IPS DF 19.7 (cell line): ENCODE data around the gene SDHAF2.
"Not testable (repeated sequence)": the region's sequence is repeated elsewhere in the genome, so short reads cannot be mapped to it uniquely, and the experiment has no call there.

Experiments used
- DNase-seq: peaks from one replicate; pipeline ENCODE4 v3.0.0-alpha.2; 2013; ENCODE audit warnings: low read depth, low spot score

Gene SDHAF2

DNA sequence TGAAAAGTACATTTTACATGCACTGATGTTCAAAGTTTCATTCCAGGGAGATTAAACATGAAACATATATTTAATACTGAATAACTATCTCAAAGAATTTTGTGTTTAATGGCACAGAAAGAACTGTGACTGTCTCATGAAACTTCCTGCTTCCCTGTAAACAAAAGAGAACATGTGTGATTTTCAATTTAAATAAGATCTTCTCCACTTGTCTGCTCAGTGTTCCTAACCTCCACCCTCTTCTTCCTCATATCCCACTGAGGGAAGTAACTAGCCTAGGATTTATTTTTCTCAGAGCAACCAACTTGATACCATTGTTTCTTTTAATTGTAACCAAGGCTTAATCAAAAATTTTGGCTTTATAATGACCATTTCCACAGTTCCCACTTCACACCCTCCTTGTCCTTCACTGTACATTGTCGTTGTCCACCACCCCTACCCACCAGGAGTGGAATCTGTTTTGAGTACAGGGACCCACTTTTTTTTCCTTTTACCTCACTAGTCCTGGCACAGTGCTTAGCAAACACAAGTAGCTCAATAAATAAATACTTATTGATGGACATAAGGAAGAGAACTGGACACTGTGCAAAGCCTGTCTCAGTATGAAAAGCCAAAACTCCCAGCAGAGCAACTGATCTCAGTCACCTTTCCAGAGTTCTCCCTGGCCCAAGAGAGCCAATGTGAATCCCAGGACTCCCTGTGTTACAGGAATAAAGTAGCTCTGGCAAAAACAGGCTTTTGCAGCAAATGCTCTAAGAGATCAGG lies 4.4 kb upstream of the SDHAF2 start:
- no peak for DNase-seq

GRCh38 chr11:61429346-61429690 lies 606 bp upstream of the SDHAF2 start:
- DNase-seq, result no peak

GRCh38 chr11:61430839-61431238 lies 915 bp downstream of the SDHAF2 start:
- DNase-seq, result not testable (repeated sequence)

GRCh38 chr11:61437496-61437895 lies 7.6 kb downstream of the SDHAF2 start:
- DNase-seq, result no peak

GRCh38 chr11:61439615-61440014 lies 9.7 kb downstream of the SDHAF2 start:
- no peak for DNase-seq

- DNase-seq, result no peak
Observed at GRCh38 chr11:61442616-61443015, 12.7 kb downstream of the SDHAF2 start.

DNA sequence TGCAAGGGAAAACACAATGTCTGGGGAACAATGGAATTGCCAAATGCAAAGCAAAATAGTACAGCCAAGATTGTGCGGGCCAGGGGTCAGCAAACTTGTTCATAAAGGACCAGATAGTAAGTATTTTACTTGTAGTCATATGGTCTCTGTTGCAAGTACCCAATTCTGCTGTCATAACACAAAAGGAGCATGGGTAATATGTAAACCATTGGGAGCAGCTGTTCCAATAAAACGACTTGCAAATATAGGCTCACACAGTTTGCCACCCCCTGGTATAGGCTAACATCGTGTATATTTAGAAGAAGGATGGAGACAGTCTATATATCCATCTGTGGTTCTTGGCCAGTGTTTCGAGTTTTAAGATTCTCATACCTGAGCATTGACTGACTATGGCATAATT lies 15.6 kb downstream of the SDHAF2 start:
- DNase-seq, result no peak

- DNase-seq, result peak; percentile 64
Observed at GRCh38 chr11:61446211-61446651, 16.3 kb downstream of the SDHAF2 start.

DNA sequence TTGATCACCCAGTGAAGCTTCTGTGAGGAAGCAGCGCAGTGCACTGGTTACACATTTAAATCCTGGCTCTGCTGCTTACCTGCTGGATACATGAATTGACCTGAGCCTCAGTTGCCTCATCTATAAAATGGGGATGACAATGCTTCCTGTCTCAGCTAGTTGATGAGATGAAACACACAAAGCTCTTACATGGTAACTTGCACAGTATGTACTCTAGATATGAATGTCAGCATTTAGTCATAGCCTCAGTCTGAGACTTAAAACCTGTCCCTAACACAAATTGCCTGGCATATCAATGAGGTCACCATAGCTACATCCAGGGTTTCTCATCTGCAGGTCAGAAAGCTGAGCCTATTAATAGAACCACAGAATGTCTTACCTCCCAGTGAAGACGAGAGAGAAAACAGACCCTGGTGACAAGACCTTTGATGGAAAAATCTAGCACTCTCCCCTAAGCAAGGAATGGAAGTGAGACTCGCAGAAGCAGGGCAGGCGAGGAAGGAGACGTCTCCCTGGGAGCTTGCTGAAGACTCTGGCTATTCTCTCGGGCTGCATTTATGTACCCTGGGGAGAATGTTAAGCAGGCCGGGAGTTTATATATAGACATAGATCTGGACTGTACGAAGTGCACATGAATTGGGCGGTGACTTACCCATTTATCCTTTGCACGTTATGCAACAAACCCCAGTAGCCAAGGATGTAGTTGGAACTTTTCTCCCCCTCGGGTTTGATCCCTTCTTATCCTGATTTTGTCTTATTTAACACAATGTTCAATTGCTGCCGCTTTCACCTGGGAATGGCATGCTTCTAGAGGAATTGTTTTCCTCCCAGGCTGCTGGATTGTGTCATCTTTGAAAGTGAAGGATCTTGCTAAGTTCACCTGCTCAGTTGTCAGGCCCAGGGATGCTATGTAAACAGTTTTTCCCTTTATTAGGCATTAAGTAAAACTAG lies 18.0 kb downstream of the SDHAF2 start:
- no peak for DNase-seq

GRCh38 chr11:61448552-61448927 lies 18.6 kb downstream of the SDHAF2 start:
- no peak for DNase-seq

GRCh38 chr11:61452825-61453224 lies 22.9 kb downstream of the SDHAF2 start:
- no peak for DNase-seq

DNA sequence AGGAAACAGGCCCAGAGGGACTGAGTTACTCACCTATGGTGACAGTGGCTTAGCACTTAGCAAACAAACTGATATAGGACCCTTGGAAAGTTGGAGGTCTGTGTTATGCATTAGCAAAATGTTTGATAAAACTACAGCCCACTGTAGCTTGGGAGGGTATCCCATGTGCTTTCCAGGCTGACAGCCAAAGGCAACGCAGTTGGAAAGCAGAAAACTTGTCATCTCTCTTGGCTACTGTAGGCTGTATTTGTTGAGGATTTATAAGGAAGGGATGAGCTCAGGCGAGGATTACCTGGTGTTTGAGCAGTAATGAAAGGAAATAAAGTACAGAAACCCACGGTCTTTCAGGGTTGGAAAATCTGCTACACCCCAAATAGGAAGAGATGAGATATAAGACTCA lies 23.8 kb downstream of the SDHAF2 start:
- no peak for DNase-seq

- DNase-seq, result no peak
Observed at GRCh38 chr11:61454520-61454919, 24.6 kb downstream of the SDHAF2 start.

DNA sequence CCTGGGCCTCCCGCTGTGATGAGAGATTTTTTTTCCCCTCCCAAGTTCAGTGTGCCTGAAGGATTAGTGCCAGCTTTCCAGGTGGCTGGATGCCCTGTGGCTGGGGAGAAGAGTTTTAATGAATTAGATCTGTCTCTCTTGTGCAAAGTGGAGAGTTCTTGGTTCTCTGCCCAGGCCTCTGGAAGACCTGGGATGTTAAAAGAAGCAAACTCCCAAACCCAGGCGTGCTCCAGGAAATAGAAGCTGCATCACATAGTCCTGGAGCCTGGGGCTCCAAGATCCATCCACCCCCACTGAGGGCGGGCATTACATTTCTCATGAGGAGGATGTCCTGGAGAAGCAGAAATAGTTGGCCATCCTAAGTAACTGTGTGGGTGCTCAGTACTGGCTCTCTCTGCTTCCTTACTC lies 30.6 kb downstream of the SDHAF2 start:
- DNase-seq, result no peak

GRCh38 chr11:61460986-61461385 lies 31.1 kb downstream of the SDHAF2 start:
- DNase-seq, result no peak

GRCh38 chr11:61467602-61468001 lies 37.7 kb downstream of the SDHAF2 start:
- not testable (repeated sequence) for DNase-seq

GRCh38 chr11:61468002-61468401 lies 38.1 kb downstream of the SDHAF2 start:
- DNase-seq, result no peak

- DNase-seq, result no peak
Observed at GRCh38 chr11:61472282-61472681, 42.4 kb downstream of the SDHAF2 start.

- no peak for DNase-seq
Observed at GRCh38 chr11:61472868-61473267, 42.9 kb downstream of the SDHAF2 start.

DNA sequence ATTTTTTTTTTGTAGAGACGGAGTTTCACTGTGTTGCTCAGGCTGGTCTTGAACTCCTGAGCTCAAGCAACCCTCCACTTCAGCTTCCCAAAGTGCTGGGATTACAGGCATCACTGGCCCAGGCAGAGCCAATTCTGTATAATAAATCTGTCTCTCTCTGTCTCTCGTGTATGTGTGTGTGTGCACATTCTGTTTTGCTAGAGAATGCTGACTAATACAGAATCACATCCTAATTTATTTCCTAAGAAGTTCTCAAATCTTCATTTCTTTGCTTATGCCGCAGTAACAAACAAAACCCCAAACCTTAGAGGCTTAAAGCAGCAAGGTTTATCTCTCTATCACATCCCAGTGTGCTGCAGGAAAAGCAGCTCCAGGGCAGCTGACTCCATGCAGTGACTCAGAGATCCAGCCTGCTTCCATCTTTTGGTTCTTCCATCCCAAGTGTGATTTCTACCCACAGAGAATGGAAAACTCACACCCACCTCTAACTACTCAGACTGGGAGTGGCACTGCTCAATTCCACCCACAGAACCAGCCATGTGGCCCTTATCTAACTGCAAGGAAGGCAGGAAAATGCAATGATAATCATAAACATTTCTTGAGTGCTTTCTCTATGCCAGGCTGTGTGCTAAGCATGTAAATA lies 43.6 kb downstream of the SDHAF2 start:
- no peak for DNase-seq

GRCh38 chr11:61474013-61474643 lies 44.2 kb downstream of the SDHAF2 start:
- DNase-seq, result no peak

- DNase-seq, result no peak
Observed at GRCh38 chr11:61475433-61475832, 45.5 kb downstream of the SDHAF2 start.
